ENCODE data around the gene CCSER1.

Gene CCSER1

GRCh38 chr4:90992213-90992612 is 865.0 kb downstream of the CCSER1 start:
- H3K4me1 ChIP-seq (ENCODE audit: control insufficient read depth, insufficient read depth, low read length, poor library complexity, severe bottlenecking): no peaks in the 10 kb centered on the region
- no peaks in the 10 kb centered on the region for H3K27me3 ChIP-seq (replicated peaks; ENCODE audit: control insufficient read depth, insufficient read depth, low read length, poor library complexity, severe bottlenecking)
- DNase-seq: no peak

GRCh38 chr4:90994851-90995574 is 867.8 kb downstream of the CCSER1 start:
- H3K4me1 ChIP-seq (ENCODE audit: control insufficient read depth, insufficient read depth, low read length, poor library complexity, severe bottlenecking): no peaks in the 10 kb centered on the region
- H3K9me3 ChIP-seq (ENCODE audit: control insufficient read depth, low read length): no peaks in the 10 kb centered on the region
- no peaks in the 10 kb centered on the region for H3K36me3 ChIP-seq (ENCODE audit: control insufficient read depth, insufficient read depth, low read length)
- DNase-seq: no peak
- no peak overlapping the region for H3K4me3 ChIP-seq (ENCODE audit: insufficient read depth, low read depth, low read length, poor library complexity, severe bottlenecking)
- H3K27me3 ChIP-seq (replicated peaks; ENCODE audit: control insufficient read depth, insufficient read depth, low read length, poor library complexity, severe bottlenecking): no peaks in the 10 kb centered on the region
- H3K27ac ChIP-seq (ENCODE audit: insufficient read depth, low read length, poor library complexity, severe bottlenecking): no peak overlapping the region

More at GRCh38 chr4:90992213-90992612, 865.0 kb downstream of the CCSER1 start:
- H3K4me3 ChIP-seq (ENCODE audit: insufficient read depth, low read depth, low read length, poor library complexity, severe bottlenecking): no peak overlapping the region
- no peaks in the 10 kb centered on the region for H3K36me3 ChIP-seq (ENCODE audit: control insufficient read depth, insufficient read depth, low read length)
- no peaks in the 10 kb centered on the region for H3K9me3 ChIP-seq (ENCODE audit: control insufficient read depth, low read length)
- H3K27ac ChIP-seq (ENCODE audit: insufficient read depth, low read length, poor library complexity, severe bottlenecking): no peak overlapping the region

GRCh38 chr4:90995996-90996395 is 868.8 kb downstream of the CCSER1 start:
- Histone ChIP-seq H3K4me1 (ENCODE audit: control insufficient read depth, insufficient read depth, low read length, poor library complexity, severe bottlenecking) (no peaks in the 10 kb centered on the region), H3K9me3 (ENCODE audit: control insufficient read depth, low read length) (no peaks in the 10 kb centered on the region), H3K36me3 (ENCODE audit: control insufficient read depth, insufficient read depth, low read length) (no peaks in the 10 kb centered on the region), H3K27me3 (replicated peaks; ENCODE audit: control insufficient read depth, insufficient read depth, low read length, poor library complexity, severe bottlenecking) (no peaks in the 10 kb centered on the region), H3K4me3 (ENCODE audit: insufficient read depth, low read depth, low read length, poor library complexity, severe bottlenecking) (no peak overlapping the region), H3K27ac (ENCODE audit: insufficient read depth, low read length, poor library complexity, severe bottlenecking) (no peak overlapping the region)
- DNase-seq: no peak

GRCh38 chr4:90996813-90997212 is 869.6 kb downstream of the CCSER1 start:
- H3K9me3 ChIP-seq (ENCODE audit: control insufficient read depth, low read length): no peaks in the 10 kb centered on the region
- no peaks in the 10 kb centered on the region for H3K27me3 ChIP-seq (replicated peaks; ENCODE audit: control insufficient read depth, insufficient read depth, low read length, poor library complexity, severe bottlenecking)
- H3K27ac ChIP-seq (ENCODE audit: insufficient read depth, low read length, poor library complexity, severe bottlenecking): no peak overlapping the region
- H3K36me3 ChIP-seq (ENCODE audit: control insufficient read depth, insufficient read depth, low read length): no peaks in the 10 kb centered on the region
- H3K4me3 ChIP-seq (ENCODE audit: insufficient read depth, low read depth, low read length, poor library complexity, severe bottlenecking): no peak overlapping the region
- no peak for DNase-seq
- no peaks in the 10 kb centered on the region for H3K4me1 ChIP-seq (ENCODE audit: control insufficient read depth, insufficient read depth, low read length, poor library complexity, severe bottlenecking)

- no peak overlapping the region for H3K27ac ChIP-seq (ENCODE audit: insufficient read depth, low read length, poor library complexity, severe bottlenecking)
- no peaks in the 10 kb centered on the region for H3K9me3 ChIP-seq (ENCODE audit: control insufficient read depth, low read length)
- no peaks in the 10 kb centered on the region for H3K27me3 ChIP-seq (replicated peaks; ENCODE audit: control insufficient read depth, insufficient read depth, low read length, poor library complexity, severe bottlenecking)
- H3K4me1 ChIP-seq (ENCODE audit: control insufficient read depth, insufficient read depth, low read length, poor library complexity, severe bottlenecking): no peaks in the 10 kb centered on the region
- H3K4me3 ChIP-seq (ENCODE audit: insufficient read depth, low read depth, low read length, poor library complexity, severe bottlenecking): no peak overlapping the region
- H3K36me3 ChIP-seq (ENCODE audit: control insufficient read depth, insufficient read depth, low read length): no peaks in the 10 kb centered on the region
- no peak for DNase-seq
These were observed 888.7 kb downstream of the CCSER1 start for GRCh38 chr4:91015861-91016260.

GRCh38 chr4:91019513-91019912 is 892.3 kb downstream of the CCSER1 start:
- Histone ChIP-seq H3K36me3 (ENCODE audit: control insufficient read depth, insufficient read depth, low read length) (no peaks in the 10 kb centered on the region), H3K27me3 (replicated peaks; ENCODE audit: control insufficient read depth, insufficient read depth, low read length, poor library complexity, severe bottlenecking) (no peaks in the 10 kb centered on the region), H3K27ac (ENCODE audit: insufficient read depth, low read length, poor library complexity, severe bottlenecking) (no peak overlapping the region), H3K4me3 (ENCODE audit: insufficient read depth, low read depth, low read length, poor library complexity, severe bottlenecking) (no peak overlapping the region), H3K4me1 (ENCODE audit: control insufficient read depth, insufficient read depth, low read length, poor library complexity, severe bottlenecking) (no peaks in the 10 kb centered on the region), H3K9me3 (ENCODE audit: control insufficient read depth, low read length) (no peaks in the 10 kb centered on the region)
- DNase-seq: no peak

- H3K27ac ChIP-seq (ENCODE audit: insufficient read depth, low read length, poor library complexity, severe bottlenecking): no peak overlapping the region
- no peaks in the 10 kb centered on the region for H3K36me3 ChIP-seq (ENCODE audit: control insufficient read depth, insufficient read depth, low read length)
- H3K4me1 ChIP-seq (ENCODE audit: control insufficient read depth, insufficient read depth, low read length, poor library complexity, severe bottlenecking): no peaks in the 10 kb centered on the region
- no peak for DNase-seq
- no peaks in the 10 kb centered on the region for H3K27me3 ChIP-seq (replicated peaks; ENCODE audit: control insufficient read depth, insufficient read depth, low read length, poor library complexity, severe bottlenecking)
- H3K9me3 ChIP-seq (ENCODE audit: control insufficient read depth, low read length): no peaks in the 10 kb centered on the region
- no peak overlapping the region for H3K4me3 ChIP-seq (ENCODE audit: insufficient read depth, low read depth, low read length, poor library complexity, severe bottlenecking)
These were observed 898.3 kb downstream of the CCSER1 start for GRCh38 chr4:91025241-91026148.

- H3K9me3 ChIP-seq (ENCODE audit: control insufficient read depth, low read length): no peaks in the 10 kb centered on the region
- no peak for DNase-seq
- no peak overlapping the region for H3K27ac ChIP-seq (ENCODE audit: insufficient read depth, low read length, poor library complexity, severe bottlenecking)
- H3K36me3 ChIP-seq (ENCODE audit: control insufficient read depth, insufficient read depth, low read length): no peaks in the 10 kb centered on the region
- no peak overlapping the region for H3K4me3 ChIP-seq (ENCODE audit: insufficient read depth, low read depth, low read length, poor library complexity, severe bottlenecking)
- no peaks in the 10 kb centered on the region for H3K4me1 ChIP-seq (ENCODE audit: control insufficient read depth, insufficient read depth, low read length, poor library complexity, severe bottlenecking)
- H3K27me3 ChIP-seq (replicated peaks; ENCODE audit: control insufficient read depth, insufficient read depth, low read length, poor library complexity, severe bottlenecking): no peaks in the 10 kb centered on the region
These were observed 901.0 kb downstream of the CCSER1 start for GRCh38 chr4:91028228-91028627.

- H3K36me3 ChIP-seq (ENCODE audit: control insufficient read depth, insufficient read depth, low read length): no peaks in the 10 kb centered on the region
- H3K27me3 ChIP-seq (replicated peaks; ENCODE audit: control insufficient read depth, insufficient read depth, low read length, poor library complexity, severe bottlenecking): no peaks in the 10 kb centered on the region
- H3K4me1 ChIP-seq (ENCODE audit: control insufficient read depth, insufficient read depth, low read length, poor library complexity, severe bottlenecking): no peaks in the 10 kb centered on the region
- DNase-seq: no peak
- H3K9me3 ChIP-seq (ENCODE audit: control insufficient read depth, low read length): no peaks in the 10 kb centered on the region
- no peak overlapping the region for H3K4me3 ChIP-seq (ENCODE audit: insufficient read depth, low read depth, low read length, poor library complexity, severe bottlenecking)
- no peak overlapping the region for H3K27ac ChIP-seq (ENCODE audit: insufficient read depth, low read length, poor library complexity, severe bottlenecking)
These were observed 904.6 kb downstream of the CCSER1 start for GRCh38 chr4:91031761-91032160.

Measured in effector memory CD4-positive, alpha-beta T cell (primary cell).